Dendritic cell treated with granulocyte-macrophage colony-stimulating factor and Interleukin-4, amounts not matched to agents 40 ng/mL and 50 ng/mL, for 4 days (primary cell): Measurements from ENCODE around the gene NAALADL2.

Experiments
- H3K27ac Mint-ChIP-seq: one replicate; pipeline ENCODE4 v1.8.0; 2022; ENCODE audit warnings: mild to moderate bottlenecking, mixed read lengths
- H3K27me3 Mint-ChIP-seq: one replicate; pipeline ENCODE4 v1.8.0; 2022; ENCODE audit warnings: mild to moderate bottlenecking, mixed read lengths
- H3K36me3 Mint-ChIP-seq: one replicate; pipeline ENCODE4 v1.8.0; 2022; ENCODE audit warnings: low read depth, mixed read lengths
- H3K4me1 Mint-ChIP-seq: one replicate; pipeline ENCODE4 v1.8.0; 2022; ENCODE audit warnings: low read depth, mixed read lengths
- H3K4me3 Mint-ChIP-seq: one replicate; pipeline ENCODE4 v1.8.0; 2022; ENCODE audit warnings: mild to moderate bottlenecking, moderate library complexity, mixed read lengths
- H3K9me3 Mint-ChIP-seq: one replicate; pipeline ENCODE4 v1.8.0; 2022; ENCODE audit warnings: mixed read lengths
- intact Hi-C: fragments of 100-400 bp; cut with micrococcal nuclease; formaldehyde crosslinking; loops from one replicate; pipeline ENCODE4 v1.15.0; 2022

NAALADL2 gene

DNA sequence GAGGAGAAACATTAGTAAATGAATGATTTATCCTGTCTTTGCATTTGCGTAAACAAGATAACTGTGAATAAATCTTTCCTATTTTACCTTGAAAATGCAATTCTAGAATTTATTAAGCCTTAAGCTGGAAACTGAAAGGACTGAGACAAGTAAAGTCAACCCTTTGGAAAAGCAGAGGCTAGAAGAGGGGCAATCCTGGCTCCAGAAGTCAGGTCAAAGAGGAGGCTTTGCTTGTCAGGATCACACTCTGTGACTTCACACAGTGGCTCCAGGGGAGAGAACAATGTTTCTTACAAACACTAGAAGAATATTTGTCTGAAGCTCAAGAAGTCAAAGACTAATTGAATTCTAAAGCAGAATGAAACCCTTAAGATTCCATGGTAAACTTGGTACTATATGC is 530.4 kb downstream of the NAALADL2 start:
- Mint-ChIP-seq H3K4me3 (no peak overlapping the region), H3K27me3 (no peaks in the 10 kb centered on the region), H3K36me3 (no peaks in the 10 kb centered on the region), H3K27ac (no peak overlapping the region), H3K9me3 (peaks cover 28% of the 10 kb centered on the region), H3K4me1 (no peaks in the 10 kb centered on the region)
- intact Hi-C loops = no loop called here

DNA sequence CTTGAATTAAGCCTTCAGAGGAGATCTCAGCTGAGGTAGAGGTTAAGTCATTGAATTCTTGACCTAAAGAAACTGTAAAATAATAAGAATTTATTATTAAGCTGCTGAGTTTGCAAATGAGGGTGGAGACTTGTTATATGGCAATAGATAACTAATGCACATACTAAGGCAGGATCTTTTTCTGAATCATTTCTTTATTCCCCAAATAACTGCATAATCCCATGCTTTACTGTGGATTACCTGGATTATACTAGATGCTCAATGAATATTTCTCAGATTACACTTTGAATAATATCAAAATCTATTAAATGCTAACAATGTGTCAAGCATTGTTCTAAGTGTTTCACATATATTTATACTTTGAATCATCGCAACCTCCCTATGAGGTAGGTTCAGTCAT is 532.5 kb downstream of the NAALADL2 start:
- H3K9me3 Mint-ChIP-seq = peaks cover 34% of the 10 kb centered on the region
- intact Hi-C loops = no loop called here
- no peak overlapping the region for H3K27ac Mint-ChIP-seq
- no peaks in the 10 kb centered on the region for H3K4me1 Mint-ChIP-seq
- no peaks in the 10 kb centered on the region for H3K27me3 Mint-ChIP-seq
- H3K36me3 Mint-ChIP-seq = no peaks in the 10 kb centered on the region
- no peak overlapping the region for H3K4me3 Mint-ChIP-seq

DNA sequence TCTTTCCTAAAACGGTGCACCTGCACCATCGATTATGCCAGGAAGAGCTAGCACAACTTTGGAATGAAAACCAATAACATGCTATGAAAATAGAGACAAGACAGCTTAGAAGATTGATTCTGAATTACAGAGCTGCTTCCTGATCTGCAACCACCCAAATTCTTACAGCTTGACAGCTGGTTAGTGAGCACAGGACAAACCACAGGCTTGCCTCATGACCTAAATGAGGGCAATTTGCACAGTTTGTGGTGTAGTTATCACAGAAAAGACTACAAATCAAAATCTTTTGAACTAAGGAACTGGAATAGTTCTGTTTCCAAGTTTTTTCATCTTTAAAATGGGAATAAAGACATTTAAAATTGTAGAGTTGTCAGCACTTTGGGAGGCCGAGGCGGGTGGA is 533.5 kb downstream of the NAALADL2 start:
- Mint-ChIP-seq H3K9me3 (peaks cover 34% of the 10 kb centered on the region), H3K4me1 (no peaks in the 10 kb centered on the region), H3K27me3 (no peaks in the 10 kb centered on the region), H3K27ac (no peak overlapping the region), H3K36me3 (no peaks in the 10 kb centered on the region), H3K4me3 (no peak overlapping the region)
- intact Hi-C loops = no loop called here

DNA sequence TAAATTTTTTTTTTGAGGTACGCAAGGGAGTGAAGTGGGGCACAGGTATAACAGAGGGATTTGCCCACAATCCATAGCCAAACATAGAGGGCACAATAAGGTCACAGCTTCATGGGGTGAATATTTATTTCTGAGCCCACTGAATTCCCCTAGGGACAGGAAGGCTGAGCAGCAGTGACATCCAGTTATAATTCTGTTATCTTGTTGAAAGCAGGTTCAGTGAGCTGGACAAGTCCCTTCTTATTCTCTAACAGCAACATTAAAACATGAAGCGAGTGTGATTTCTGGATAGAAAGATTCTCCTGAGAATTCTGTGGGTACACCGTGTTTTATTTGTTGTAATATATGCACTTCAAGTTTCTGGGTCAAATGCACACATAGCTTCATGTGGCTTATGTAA is 538.2 kb downstream of the NAALADL2 start:
- Mint-ChIP-seq H3K9me3 (peaks cover 29% of the 10 kb centered on the region), H3K27ac (no peak overlapping the region), H3K27me3 (no peaks in the 10 kb centered on the region), H3K4me3 (no peak overlapping the region), H3K36me3 (no peaks in the 10 kb centered on the region), H3K4me1 (no peaks in the 10 kb centered on the region)
- intact Hi-C loops = no loop called here

DNA sequence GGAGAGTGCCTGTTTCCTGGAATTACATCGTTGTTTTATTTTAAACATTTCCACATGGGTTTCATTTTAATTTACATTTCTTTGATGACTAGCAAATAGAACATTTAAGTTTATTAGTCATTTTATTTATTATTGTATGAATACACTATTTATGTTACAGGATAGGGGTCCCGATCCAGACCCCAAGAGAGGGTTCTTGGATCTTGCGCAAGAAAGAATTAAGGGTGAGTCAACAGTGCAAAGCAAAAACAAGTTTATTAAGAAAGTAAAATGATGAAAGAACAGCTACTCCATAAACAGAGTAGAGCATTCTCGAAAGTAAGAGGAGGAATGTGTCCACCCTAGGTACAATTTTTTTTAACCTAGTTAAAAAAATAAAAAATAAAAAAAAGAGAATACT is 539.5 kb downstream of the NAALADL2 start:
- Mint-ChIP-seq H3K4me1 (no peaks in the 10 kb centered on the region), H3K9me3 (peaks cover 31% of the 10 kb centered on the region), H3K4me3 (no peak overlapping the region), H3K27me3 (no peaks in the 10 kb centered on the region), H3K27ac (no peak overlapping the region), H3K36me3 (no peaks in the 10 kb centered on the region)
- intact Hi-C loops = no loop called here

DNA sequence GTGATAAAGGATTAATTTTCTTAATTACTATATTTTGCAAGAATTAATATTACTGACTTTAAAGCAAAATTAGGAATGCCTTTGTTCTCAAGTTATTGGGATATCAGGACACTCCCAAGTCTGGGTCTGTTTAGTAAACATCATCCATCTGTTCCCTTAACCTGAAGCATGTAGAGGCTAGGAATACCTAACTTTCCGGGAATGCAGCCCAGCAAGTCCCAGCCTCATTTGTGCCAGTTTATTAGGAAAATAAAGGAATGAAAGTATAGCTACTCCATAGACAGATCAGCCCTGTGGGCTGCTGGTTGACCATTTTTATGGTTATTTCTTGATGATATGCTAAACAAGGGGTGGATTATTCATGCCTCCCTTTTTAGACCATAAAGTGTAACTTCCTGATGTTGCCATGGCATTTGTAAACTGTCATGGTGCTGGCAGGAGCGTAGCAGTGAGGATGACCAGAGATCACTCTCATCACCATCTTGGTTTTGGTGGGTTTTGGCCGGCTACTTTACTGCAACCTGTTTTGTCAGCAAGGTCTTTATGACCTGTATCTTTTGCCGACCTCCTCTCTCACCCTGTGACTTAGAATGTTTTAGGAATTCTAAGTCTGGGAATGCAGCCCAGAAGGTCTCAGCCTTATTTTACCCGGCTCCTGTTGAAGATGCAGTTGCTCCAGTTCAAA is 540.2 kb downstream of the NAALADL2 start:
- Mint-ChIP-seq H3K36me3 (no peaks in the 10 kb centered on the region), H3K27ac (no peak overlapping the region), H3K27me3 (no peaks in the 10 kb centered on the region), H3K9me3 (peaks cover 25% of the 10 kb centered on the region), H3K4me3 (no peak overlapping the region), H3K4me1 (no peaks in the 10 kb centered on the region)
- intact Hi-C loops = no loop called here

DNA sequence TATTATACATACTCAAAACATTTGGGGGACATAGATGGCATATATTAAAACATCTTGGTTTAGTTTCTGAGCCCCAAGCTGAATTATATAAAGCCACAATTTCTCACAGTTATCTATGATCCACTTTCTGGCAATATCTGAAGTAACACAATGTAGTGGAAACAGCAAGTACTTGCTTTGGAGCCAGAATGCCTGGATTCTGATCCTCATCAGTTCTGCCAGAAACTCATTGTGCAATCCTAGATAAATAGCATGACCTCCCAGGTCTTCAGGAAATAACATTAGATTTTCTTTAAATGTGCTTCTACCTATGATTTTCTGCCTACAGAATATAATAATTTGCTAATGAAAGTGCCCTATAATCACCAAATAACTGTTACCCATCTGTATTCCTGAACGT is 544.9 kb downstream of the NAALADL2 start:
- Mint-ChIP-seq H3K36me3 (no peaks in the 10 kb centered on the region), H3K27me3 (no peaks in the 10 kb centered on the region), H3K9me3 (peaks cover 9% of the 10 kb centered on the region), H3K27ac (no peak overlapping the region), H3K4me1 (no peaks in the 10 kb centered on the region), H3K4me3 (no peak overlapping the region)
- intact Hi-C loops = no loop called here

DNA sequence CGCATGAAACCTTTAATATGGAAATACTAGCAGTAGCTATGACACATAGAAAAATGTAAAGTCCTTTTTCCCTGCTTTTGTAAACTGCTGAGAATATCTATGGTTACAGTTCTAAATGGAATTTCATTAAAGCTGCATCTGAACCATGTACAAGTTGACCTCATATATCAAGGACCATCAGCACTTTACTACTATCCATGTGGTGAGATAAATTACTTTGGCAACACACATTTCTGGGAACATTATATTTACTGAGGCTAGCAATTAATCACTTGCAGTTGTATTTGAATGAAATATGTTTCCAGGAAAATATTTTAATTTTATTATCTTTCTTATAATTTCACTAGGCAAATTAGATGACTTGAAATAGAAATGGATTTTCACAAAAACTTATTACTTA is 545.5 kb downstream of the NAALADL2 start:
- Mint-ChIP-seq H3K4me3 (no peak overlapping the region), H3K9me3 (peaks cover 9% of the 10 kb centered on the region), H3K27ac (no peak overlapping the region), H3K4me1 (no peaks in the 10 kb centered on the region), H3K27me3 (no peaks in the 10 kb centered on the region), H3K36me3 (no peaks in the 10 kb centered on the region)
- intact Hi-C loops = no loop called here

DNA sequence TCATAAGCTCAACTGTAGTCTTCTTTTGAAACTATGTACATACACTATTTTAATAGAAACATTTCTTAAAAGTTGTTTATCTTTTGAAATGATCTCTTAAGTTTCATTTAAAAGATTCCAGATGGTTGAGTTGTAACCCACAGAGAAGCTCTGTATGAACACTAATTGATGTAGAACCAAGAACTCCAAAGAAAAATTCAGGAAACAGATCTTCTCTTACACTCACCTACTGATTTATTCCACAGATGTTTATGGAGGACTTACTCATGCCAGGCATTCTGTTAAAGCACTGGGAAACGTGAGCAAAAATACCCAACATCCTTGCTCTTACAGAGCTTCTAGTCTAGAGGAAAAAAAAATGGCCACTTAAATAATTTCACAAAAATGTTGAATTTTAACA is 551.1 kb downstream of the NAALADL2 start:
- intact Hi-C loops = no loop called here
- Mint-ChIP-seq H3K27ac (no peak overlapping the region), H3K27me3 (no peaks in the 10 kb centered on the region), H3K9me3 (peaks cover 15% of the 10 kb centered on the region), H3K4me3 (no peak overlapping the region), H3K36me3 (no peaks in the 10 kb centered on the region), H3K4me1 (no peaks in the 10 kb centered on the region)

DNA sequence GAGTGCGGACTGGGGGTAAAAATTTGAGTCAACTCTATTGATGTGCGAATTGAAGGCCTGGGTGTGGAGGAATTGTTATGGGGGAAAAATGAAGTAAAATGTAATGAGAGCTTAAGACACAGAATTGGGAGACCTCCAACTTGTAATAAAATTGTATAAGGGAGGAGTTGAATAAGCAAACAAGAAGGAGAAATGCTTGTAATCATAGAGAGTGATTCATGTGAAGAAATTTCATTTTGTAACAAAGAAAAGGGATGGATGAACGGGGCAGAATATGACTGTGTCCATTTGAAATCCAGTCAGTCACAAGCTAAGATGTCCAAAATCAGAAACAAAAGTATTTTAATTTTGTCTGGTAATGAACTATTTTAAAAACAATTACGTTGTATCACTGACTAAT is 552.3 kb downstream of the NAALADL2 start:
- Mint-ChIP-seq H3K36me3 (no peaks in the 10 kb centered on the region), H3K4me3 (no peak overlapping the region), H3K9me3 (peaks cover 15% of the 10 kb centered on the region)

DNA sequence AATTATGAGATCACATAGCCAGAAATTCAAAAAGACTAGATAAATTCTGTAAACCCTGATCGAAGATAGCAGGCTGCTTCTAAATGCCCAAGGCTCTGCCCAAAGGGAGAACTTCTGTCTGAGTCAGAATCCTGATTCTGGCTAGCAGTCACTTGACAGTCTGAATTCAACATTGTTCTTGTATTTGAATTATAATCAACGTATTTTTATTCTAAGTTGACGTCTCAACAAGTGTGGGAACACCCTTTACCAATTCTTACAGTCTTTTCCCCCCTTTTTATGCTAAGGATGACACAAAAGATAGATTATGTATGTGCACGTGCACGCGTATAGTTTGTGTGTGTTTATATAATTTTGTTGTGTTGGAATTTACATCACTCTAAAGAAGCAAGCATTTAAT is 552.8 kb downstream of the NAALADL2 start:
- Mint-ChIP-seq H3K36me3 (no peaks in the 10 kb centered on the region), H3K27me3 (no peaks in the 10 kb centered on the region), H3K9me3 (peaks cover 15% of the 10 kb centered on the region), H3K27ac (no peak overlapping the region), H3K4me1 (no peaks in the 10 kb centered on the region), H3K4me3 (no peak overlapping the region)
- intact Hi-C loops = no loop called here

More for the DNA sequence above, 552.3 kb downstream of the NAALADL2 start:
- no peak overlapping the region for H3K27ac Mint-ChIP-seq
- no peaks in the 10 kb centered on the region for H3K4me1 Mint-ChIP-seq
- intact Hi-C loops = no loop called here
- H3K27me3 Mint-ChIP-seq = no peaks in the 10 kb centered on the region

DNA sequence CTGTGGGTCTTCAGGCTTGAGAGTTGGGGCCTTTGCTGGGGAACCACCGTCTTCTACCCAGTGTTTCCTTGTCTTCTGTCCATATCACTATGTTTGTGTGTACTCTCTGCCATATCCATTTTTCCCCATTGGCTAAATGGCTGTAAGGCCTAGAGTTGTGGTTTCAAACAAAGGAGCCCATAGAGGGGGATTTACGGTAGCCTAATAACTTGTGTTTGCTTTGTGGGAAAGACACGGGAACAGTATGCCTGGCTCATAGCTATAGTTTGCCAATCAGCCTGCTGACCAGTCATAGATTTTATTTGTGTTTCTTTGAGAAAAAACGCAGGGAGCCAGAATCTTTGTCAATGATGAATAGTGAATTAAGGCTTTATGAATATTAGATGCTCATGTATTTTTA is 554.8 kb downstream of the NAALADL2 start:
- Mint-ChIP-seq H3K27ac (no peak overlapping the region), H3K9me3 (peaks cover 15% of the 10 kb centered on the region), H3K36me3 (no peaks in the 10 kb centered on the region), H3K4me3 (no peak overlapping the region), H3K27me3 (no peaks in the 10 kb centered on the region), H3K4me1 (no peaks in the 10 kb centered on the region)
- intact Hi-C loops = no loop called here

DNA sequence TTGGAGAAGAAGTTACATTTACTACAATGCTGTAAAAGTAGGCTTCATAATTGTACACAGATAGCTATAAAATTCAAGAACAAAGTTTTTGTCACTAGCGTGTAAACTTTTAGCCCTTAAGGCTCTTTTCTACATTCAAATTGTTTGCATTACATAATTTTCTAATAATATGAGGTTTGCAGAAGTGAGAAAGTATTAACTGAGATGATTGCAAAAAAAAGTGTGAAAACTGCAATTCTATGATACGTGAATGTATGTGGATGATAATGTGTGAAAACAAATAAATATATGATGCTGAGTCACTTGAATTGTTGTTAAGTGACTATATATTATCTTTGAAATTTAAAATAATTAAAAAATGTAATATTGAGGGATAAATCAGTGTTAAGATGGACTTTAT is 557.5 kb downstream of the NAALADL2 start:
- H3K4me1 Mint-ChIP-seq = no peaks in the 10 kb centered on the region
- no peak overlapping the region for H3K27ac Mint-ChIP-seq
- no peaks in the 10 kb centered on the region for H3K27me3 Mint-ChIP-seq
- intact Hi-C loops = no loop called here
- H3K9me3 Mint-ChIP-seq = peaks cover 1% of the 10 kb centered on the region
- no peak overlapping the region for H3K4me3 Mint-ChIP-seq
- H3K36me3 Mint-ChIP-seq = no peaks in the 10 kb centered on the region

DNA sequence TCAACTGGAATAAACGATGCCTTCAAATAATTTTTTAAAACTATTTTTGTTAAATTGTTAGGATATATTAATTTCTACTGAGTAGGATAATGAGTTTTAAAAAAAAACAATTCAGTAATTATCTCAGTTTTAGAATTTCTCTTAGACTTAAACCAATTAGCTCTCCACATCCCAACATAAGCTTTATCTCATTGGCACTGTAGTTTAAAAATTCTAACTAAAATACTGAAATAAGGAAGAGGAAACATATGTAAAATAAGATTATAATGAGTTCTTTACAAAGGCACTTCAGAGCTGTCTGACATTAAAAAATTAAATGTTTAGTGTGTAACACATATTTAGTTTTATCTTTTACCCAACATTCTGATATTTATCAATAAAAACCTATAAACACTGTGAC is 558.3 kb downstream of the NAALADL2 start:
- no peak overlapping the region for H3K4me3 Mint-ChIP-seq
- H3K9me3 Mint-ChIP-seq = no peaks in the 10 kb centered on the region
- no peaks in the 10 kb centered on the region for H3K4me1 Mint-ChIP-seq
- H3K27ac Mint-ChIP-seq = no peak overlapping the region
- H3K27me3 Mint-ChIP-seq = no peaks in the 10 kb centered on the region
- intact Hi-C loops = no loop called here
- H3K36me3 Mint-ChIP-seq = no peaks in the 10 kb centered on the region

DNA sequence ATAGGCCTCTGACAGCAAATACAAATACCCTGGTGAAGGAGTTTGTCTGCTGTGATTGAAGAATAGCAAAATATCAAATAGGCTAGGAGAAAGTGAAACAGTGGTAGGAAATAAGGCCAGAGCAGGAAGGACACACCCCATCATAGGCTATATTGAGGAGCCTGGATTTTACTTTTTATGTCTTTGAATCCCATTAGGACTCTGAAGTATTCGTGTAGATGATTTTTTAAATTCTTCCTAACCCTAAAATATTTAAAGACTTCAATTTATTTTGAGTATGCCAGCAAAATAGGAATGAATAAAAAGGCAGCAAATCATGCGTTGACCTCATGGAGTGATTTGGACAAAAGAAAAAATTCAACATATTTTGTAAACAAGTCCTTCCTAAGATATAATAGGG is 562.8 kb downstream of the NAALADL2 start:
- H3K27ac Mint-ChIP-seq = no peak overlapping the region
- no peaks in the 10 kb centered on the region for H3K9me3 Mint-ChIP-seq
- no peaks in the 10 kb centered on the region for H3K4me1 Mint-ChIP-seq
- intact Hi-C loops = no loop called here
- no peak overlapping the region for H3K4me3 Mint-ChIP-seq
- H3K36me3 Mint-ChIP-seq = no peaks in the 10 kb centered on the region
- H3K27me3 Mint-ChIP-seq = no peaks in the 10 kb centered on the region
